Measurements from ENCODE around the gene SEC23IP.
"Not testable (repeated sequence)": the region's sequence is repeated elsewhere in the genome, so short reads cannot be mapped to it uniquely, and the experiment has no call there.

The SEC23IP gene

GRCh38 chr10:119886070-119886469, 6.5 kb upstream of the SEC23IP start:
- H3K27ac ChIP-seq (ENCODE audit: low read depth, low read length); H3K9me3 ChIP-seq (ENCODE audit: insufficient read depth, low read depth, low read length); H3K4me1 ChIP-seq (ENCODE audit: insufficient read depth, low read length); H3K9ac ChIP-seq (ENCODE audit: low read depth, low read length); H3K27me3 ChIP-seq (ENCODE audit: insufficient read depth, low read length); H3K36me3 ChIP-seq (ENCODE audit: insufficient read depth, low read length); H3K4me3 ChIP-seq (ENCODE audit: low read length): not testable (repeated sequence)
- WGBS: 85% methylated on average over 6 of the region's 6 CpGs

- H3K27ac ChIP-seq (ENCODE audit: low read depth, low read length); H3K4me3 ChIP-seq (ENCODE audit: low read length); H3K27me3 ChIP-seq (ENCODE audit: insufficient read depth, low read length); H3K9ac ChIP-seq (ENCODE audit: low read depth, low read length); H3K36me3 ChIP-seq (ENCODE audit: insufficient read depth, low read length); H3K4me1 ChIP-seq (ENCODE audit: insufficient read depth, low read length); H3K9me3 ChIP-seq (ENCODE audit: insufficient read depth, low read depth, low read length): not testable (repeated sequence)
- WGBS: 88% methylated on average over 2 of the region's 3 CpGs
These were observed 3.8 kb upstream of the SEC23IP start for GRCh38 chr10:119888715-119889114.

- not testable (repeated sequence) for H3K36me3 ChIP-seq (ENCODE audit: insufficient read depth, low read length); H3K9me3 ChIP-seq (ENCODE audit: insufficient read depth, low read depth, low read length); H3K27me3 ChIP-seq (ENCODE audit: insufficient read depth, low read length); H3K4me1 ChIP-seq (ENCODE audit: insufficient read depth, low read length); H3K4me3 ChIP-seq (ENCODE audit: low read length); H3K27ac ChIP-seq (ENCODE audit: low read depth, low read length); H3K9ac ChIP-seq (ENCODE audit: low read depth, low read length)
- WGBS: 67% methylated on average over 2 of the region's 3 CpGs
These were observed 3.3 kb upstream of the SEC23IP start for GRCh38 chr10:119889201-119889600.

- not testable (repeated sequence) for H3K9ac ChIP-seq (ENCODE audit: low read depth, low read length); H3K4me3 ChIP-seq (ENCODE audit: low read length); H3K4me1 ChIP-seq (ENCODE audit: insufficient read depth, low read length); H3K9me3 ChIP-seq (ENCODE audit: insufficient read depth, low read depth, low read length); H3K27me3 ChIP-seq (ENCODE audit: insufficient read depth, low read length); H3K27ac ChIP-seq (ENCODE audit: low read depth, low read length)
- peaks cover 13% of the 10 kb centered on the region for H3K36me3 ChIP-seq (ENCODE audit: insufficient read depth, low read length)
- 84% methylated on average over 4 of the region's 4 CpGs for WGBS
These were observed 2.2 kb upstream of the SEC23IP start for GRCh38 chr10:119890307-119890706.

- peak overlapping the region; percentile 80 for H3K9ac ChIP-seq (ENCODE audit: low read depth, low read length)
- H3K9me3 ChIP-seq (ENCODE audit: insufficient read depth, low read depth, low read length); H3K4me1 ChIP-seq (ENCODE audit: insufficient read depth, low read length); H3K27me3 ChIP-seq (ENCODE audit: insufficient read depth, low read length): not testable (repeated sequence)
- H3K4me3 ChIP-seq (ENCODE audit: low read length): peak overlapping the region; percentile 77
- WGBS: 63% methylated on average over 14 of the region's 14 CpGs
- H3K36me3 ChIP-seq (ENCODE audit: insufficient read depth, low read length): peaks cover 15% of the 10 kb centered on the region
- H3K27ac ChIP-seq (ENCODE audit: low read depth, low read length): peak overlapping the region; percentile 79
These were observed 712 bp upstream of the SEC23IP start for GRCh38 chr10:119891849-119892187.

GRCh38 chr10:119893074-119893473, 544 bp downstream of the SEC23IP start:
- H3K27me3 ChIP-seq (ENCODE audit: insufficient read depth, low read length): no peaks in the 10 kb centered on the region
- peak overlapping the region; percentile 29; the same call in 1 of the 2 replicates for H3K27ac ChIP-seq (ENCODE audit: low read depth, low read length)
- peak overlapping the region; percentile 77 for H3K4me3 ChIP-seq (ENCODE audit: low read length)
- peak overlapping the region; percentile 80 for H3K9ac ChIP-seq (ENCODE audit: low read depth, low read length)
- peaks cover 20% of the 10 kb centered on the region for H3K36me3 ChIP-seq (ENCODE audit: insufficient read depth, low read length)
- WGBS: 5% methylated on average over 9 of the region's 9 CpGs
- H3K4me1 ChIP-seq (ENCODE audit: insufficient read depth, low read length): peaks cover 5% of the 10 kb centered on the region; the same call in 1 of the 2 replicates
- no peaks in the 10 kb centered on the region for H3K9me3 ChIP-seq (ENCODE audit: insufficient read depth, low read depth, low read length)

GRCh38 chr10:119893845-119894427, 1.4 kb downstream of the SEC23IP start:
- Histone ChIP-seq H3K27me3 (ENCODE audit: insufficient read depth, low read length) (no peaks in the 10 kb centered on the region), H3K9ac (ENCODE audit: low read depth, low read length) (no peak overlapping the region), H3K4me3 (ENCODE audit: low read length) (peak overlapping the region; percentile 77), H3K4me1 (ENCODE audit: insufficient read depth, low read length) (peaks cover 5% of the 10 kb centered on the region; the same call in 1 of the 2 replicates), H3K27ac (ENCODE audit: low read depth, low read length) (no peak overlapping the region), H3K9me3 (ENCODE audit: insufficient read depth, low read depth, low read length) (no peaks in the 10 kb centered on the region), H3K36me3 (ENCODE audit: insufficient read depth, low read length) (peaks cover 29% of the 10 kb centered on the region)
- 97% methylated on average over 1 of the region's 3 CpGs for WGBS

- Histone ChIP-seq H3K4me3 (ENCODE audit: low read length) (no peak overlapping the region), H3K9me3 (ENCODE audit: insufficient read depth, low read depth, low read length) (no peaks in the 10 kb centered on the region), H3K9ac (ENCODE audit: low read depth, low read length) (no peak overlapping the region), H3K4me1 (ENCODE audit: insufficient read depth, low read length) (peaks cover 5% of the 10 kb centered on the region; the same call in 1 of the 2 replicates), H3K27me3 (ENCODE audit: insufficient read depth, low read length) (no peaks in the 10 kb centered on the region), H3K27ac (ENCODE audit: low read depth, low read length) (no peak overlapping the region), H3K36me3 (ENCODE audit: insufficient read depth, low read length) (peaks cover 50% of the 10 kb centered on the region)
- WGBS: 92% methylated on average over 4 of the region's 4 CpGs
These were observed 3.6 kb downstream of the SEC23IP start for GRCh38 chr10:119896061-119896655.

- Histone ChIP-seq H3K4me3 (ENCODE audit: low read length) (no peak overlapping the region), H3K4me1 (ENCODE audit: insufficient read depth, low read length) (peaks cover 5% of the 10 kb centered on the region; the same call in 1 of the 2 replicates), H3K9ac (ENCODE audit: low read depth, low read length) (no peak overlapping the region)
These were observed 4.6 kb downstream of the SEC23IP start for GRCh38 chr10:119896937-119897770.

GRCh38 chr10:119898577-119898976, 6.0 kb downstream of the SEC23IP start:
- H3K9me3 ChIP-seq (ENCODE audit: insufficient read depth, low read depth, low read length): no peaks in the 10 kb centered on the region
- H3K27ac ChIP-seq (ENCODE audit: low read depth, low read length): no peak overlapping the region
- H3K9ac ChIP-seq (ENCODE audit: low read depth, low read length): no peak overlapping the region
- H3K36me3 ChIP-seq (ENCODE audit: insufficient read depth, low read length): peaks cover 69% of the 10 kb centered on the region
- no peaks in the 10 kb centered on the region for H3K27me3 ChIP-seq (ENCODE audit: insufficient read depth, low read length)
- 94% methylated on average over 4 of the region's 4 CpGs for WGBS
- no peak overlapping the region for H3K4me3 ChIP-seq (ENCODE audit: low read length)
- H3K4me1 ChIP-seq (ENCODE audit: insufficient read depth, low read length): peaks cover 5% of the 10 kb centered on the region; the same call in 1 of the 2 replicates

More at GRCh38 chr10:119896937-119897770, 4.6 kb downstream of the SEC23IP start:
- H3K36me3 ChIP-seq (ENCODE audit: insufficient read depth, low read length): peaks cover 55% of the 10 kb centered on the region
- WGBS: 94% methylated on average over 8 of the region's 9 CpGs
- no peaks in the 10 kb centered on the region for H3K9me3 ChIP-seq (ENCODE audit: insufficient read depth, low read depth, low read length)
- H3K27ac ChIP-seq (ENCODE audit: low read depth, low read length): no peak overlapping the region
- no peaks in the 10 kb centered on the region for H3K27me3 ChIP-seq (ENCODE audit: insufficient read depth, low read length)

GRCh38 chr10:119903946-119904666, 11.6 kb downstream of the SEC23IP start:
- no peaks in the 10 kb centered on the region for H3K27me3 ChIP-seq (ENCODE audit: insufficient read depth, low read length)
- H3K27ac ChIP-seq (ENCODE audit: low read depth, low read length): no peak overlapping the region
- H3K36me3 ChIP-seq (ENCODE audit: insufficient read depth, low read length): peaks cover 93% of the 10 kb centered on the region
- WGBS: 92% methylated on average over 16 of the region's 16 CpGs
- H3K4me3 ChIP-seq (ENCODE audit: low read length): no peak overlapping the region
- no peaks in the 10 kb centered on the region for H3K9me3 ChIP-seq (ENCODE audit: insufficient read depth, low read depth, low read length)
- no peak overlapping the region for H3K9ac ChIP-seq (ENCODE audit: low read depth, low read length)
- H3K4me1 ChIP-seq (ENCODE audit: insufficient read depth, low read length): no peaks in the 10 kb centered on the region

All from HUES64 (cell line).